GM19463 (cell line): ENCODE results near the gene THAP6.
A peak's percentile ranks its signal among the peaks of the same experiment; 100 is the strongest.
"Not testable (repeated sequence)": the region's sequence is repeated elsewhere in the genome, so short reads cannot be mapped to it uniquely, and the experiment has no call there.

ENCODE experiments used
- ATAC-seq: cut with Tn5 transposase; IDR thresholded peaks from one replicate; pipeline ENCODE4 v1.9.1; 2021; ENCODE audit warnings: mild to moderate bottlenecking, moderate library complexity; ENCODE audit not compliant: unreplicated experiment

THAP6 gene

DNA sequence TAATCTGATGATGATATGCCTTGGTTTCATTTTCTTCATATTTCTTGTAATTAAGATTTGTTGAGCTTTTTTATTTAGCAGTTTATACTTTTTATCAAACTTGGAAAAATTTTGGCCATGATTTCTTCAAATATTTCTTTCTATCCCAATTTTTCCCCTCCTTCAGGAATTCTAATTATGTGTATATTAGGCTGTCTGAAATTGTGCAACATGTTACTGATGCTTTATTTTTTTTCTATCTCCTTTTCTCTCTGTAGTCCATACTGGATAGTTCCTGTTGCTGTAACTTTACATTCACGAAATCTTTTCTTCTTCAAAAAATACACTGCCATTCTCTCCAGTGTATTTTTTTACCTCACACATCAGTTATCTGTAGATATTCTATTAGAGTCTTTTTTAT lies 10.8 kb downstream of the THAP6 start:
- no peak for ATAC-seq

DNA sequence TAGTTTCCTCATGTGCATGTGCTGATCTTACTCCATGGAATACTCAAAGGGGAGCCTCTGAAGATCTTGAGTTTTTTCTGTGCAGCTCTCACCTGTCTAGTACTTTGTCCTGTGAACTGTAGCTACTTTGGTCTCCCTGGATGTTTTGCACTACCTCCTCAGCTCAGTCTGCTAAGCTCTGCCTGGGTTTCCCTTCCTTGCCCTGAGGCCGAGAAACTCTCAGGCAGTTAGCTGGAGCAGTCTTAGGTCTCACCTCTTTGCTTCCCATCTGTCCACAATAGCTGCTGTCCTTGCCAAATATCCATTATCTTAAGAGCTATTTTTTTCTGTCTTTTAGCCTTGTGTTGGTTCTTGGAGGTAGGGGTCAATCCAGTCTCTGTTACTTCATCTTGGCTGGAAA lies 11.6 kb downstream of the THAP6 start:
- no peak for ATAC-seq

GRCh38 chr4:75527482-75527881 lies 13.2 kb downstream of the THAP6 start:
- ATAC-seq = no peak

GRCh38 chr4:75530556-75531322 lies 16.5 kb downstream of the THAP6 start:
- ATAC-seq = no peak

DNA sequence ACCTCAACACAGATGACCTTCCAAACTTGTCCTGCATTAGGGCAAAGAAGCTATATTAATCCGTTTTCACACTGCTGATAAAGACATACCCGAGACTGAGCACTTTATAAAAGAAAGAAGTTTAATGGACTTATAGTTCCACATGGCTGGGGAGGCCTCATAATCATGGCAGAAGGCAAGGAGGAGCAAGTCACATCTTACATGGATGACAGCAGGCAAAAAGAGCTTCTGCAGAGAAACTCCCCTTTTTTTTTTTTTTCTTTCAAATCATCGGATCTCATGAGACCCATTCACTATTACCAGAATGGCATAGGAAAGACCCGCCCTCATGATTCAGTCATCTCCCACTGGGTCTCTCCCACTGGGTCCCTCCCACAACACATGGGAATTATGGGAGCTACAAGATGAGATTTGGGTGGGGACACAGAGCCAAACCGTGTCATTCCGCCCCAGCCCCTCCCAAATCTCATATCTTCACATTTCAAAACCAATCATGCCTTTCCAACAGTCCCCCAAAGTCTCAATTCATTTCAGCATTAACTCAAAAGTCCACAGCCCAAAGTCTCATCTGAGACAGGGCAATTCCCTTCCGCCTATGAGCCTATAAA lies 17.4 kb downstream of the THAP6 start:
- ATAC-seq = not testable (repeated sequence)

GRCh38 chr4:75533339-75533887 lies 19.1 kb downstream of the THAP6 start:
- not testable (repeated sequence) for ATAC-seq

GRCh38 chr4:75533926-75534325 lies 19.7 kb downstream of the THAP6 start:
- ATAC-seq = not testable (repeated sequence)

GRCh38 chr4:75537308-75537707 lies 23.0 kb downstream of the THAP6 start:
- not testable (repeated sequence) for ATAC-seq

DNA sequence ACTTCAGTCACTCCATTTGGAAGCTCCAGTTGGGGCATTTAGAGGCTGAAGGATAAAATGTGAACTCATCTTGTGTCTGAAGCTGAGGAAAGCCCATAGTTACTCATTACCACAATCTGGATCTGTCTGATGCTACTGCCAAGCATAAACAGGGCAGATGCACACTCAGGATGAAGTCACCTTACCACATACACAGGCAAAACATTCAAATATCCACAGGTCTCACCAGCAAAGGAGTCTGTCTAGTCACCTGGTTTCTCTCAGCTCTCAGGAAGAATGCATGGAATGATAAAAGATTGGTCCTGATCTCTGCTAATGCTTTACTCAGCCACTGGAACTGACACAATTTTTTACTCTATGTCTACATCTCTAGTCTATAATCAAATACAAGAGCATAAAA lies 28.6 kb downstream of the THAP6 start:
- ATAC-seq = no peak

GRCh38 chr4:75544220-75544619 lies 29.9 kb downstream of the THAP6 start:
- ATAC-seq = not testable (repeated sequence)

GRCh38 chr4:75544870-75545269 lies 30.6 kb downstream of the THAP6 start:
- no peak for ATAC-seq

DNA sequence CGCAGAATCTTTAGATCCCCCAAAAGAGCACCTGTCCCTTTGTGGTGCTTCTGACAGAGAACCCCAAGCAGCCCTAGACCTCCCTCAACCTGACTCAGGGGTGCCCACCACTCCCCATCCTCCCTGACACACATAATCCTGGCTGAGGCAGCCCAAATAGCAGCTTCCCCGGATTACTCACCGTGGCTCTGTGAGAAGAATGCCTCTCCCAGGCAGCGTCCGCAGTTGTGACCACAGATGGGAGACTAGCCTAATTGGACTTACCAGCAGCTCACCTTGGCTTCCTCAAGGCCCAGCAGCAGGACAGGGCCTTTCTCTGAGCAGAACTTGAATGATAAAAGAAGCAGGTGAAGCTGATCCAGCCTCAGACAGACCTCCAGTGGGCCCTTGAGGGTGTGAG lies 31.3 kb downstream of the THAP6 start:
- ATAC-seq = no peak

- ATAC-seq = no peak
Observed at GRCh38 chr4:75547647-75548387, 33.5 kb downstream of the THAP6 start.

- ATAC-seq = no peak
Observed at GRCh38 chr4:75549019-75549418, 34.7 kb downstream of the THAP6 start.

- no peak for ATAC-seq
Observed at GRCh38 chr4:75552452-75552851, 38.2 kb downstream of the THAP6 start.

DNA sequence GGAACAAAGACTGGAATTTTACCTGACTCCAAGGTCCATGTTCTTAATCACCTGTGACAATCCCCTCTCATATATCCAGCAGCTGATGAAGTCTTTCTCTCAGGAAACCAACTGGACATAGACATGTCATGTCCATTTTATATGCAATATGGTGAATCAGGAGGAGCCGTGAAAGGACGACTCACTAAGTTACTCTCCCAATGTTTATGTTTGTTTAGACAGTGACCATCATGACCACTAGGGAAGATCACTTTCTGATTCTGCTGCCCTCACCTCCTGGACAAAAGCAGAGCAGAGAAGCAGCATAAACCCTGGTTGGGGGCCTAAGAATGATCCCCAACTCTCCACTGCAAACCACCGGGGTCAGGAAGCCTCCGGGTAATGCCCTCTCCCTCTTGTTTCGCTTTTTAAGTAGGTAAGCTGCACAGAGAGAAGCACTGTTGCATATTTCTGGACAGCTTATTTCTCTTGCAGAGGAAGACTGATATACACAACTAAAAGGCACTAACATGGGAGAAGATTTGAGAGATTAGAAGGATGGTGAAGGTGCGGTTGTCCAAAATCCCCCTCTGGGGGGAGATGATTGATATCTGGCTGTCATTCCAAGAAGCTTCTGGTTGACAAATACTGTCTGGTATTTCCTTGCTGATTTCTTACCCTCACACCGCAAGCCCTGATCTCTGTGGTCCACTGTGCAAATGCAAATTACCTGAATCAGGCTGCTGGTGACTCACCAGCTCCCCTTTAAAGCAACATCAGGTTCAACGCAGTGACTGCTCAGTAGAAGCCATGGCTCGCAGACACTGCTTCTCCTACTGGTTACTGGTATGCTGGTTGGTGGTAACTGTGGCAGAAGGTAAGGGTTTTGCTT lies 41.3 kb downstream of the THAP6 start, which contains the start of gene ODAPH:
Gene ODAPH (plus strand): TSS at position 773 of the 871 bp plus-strand sequence. CDS start 17 bp downstream, at position 790.
- peak; percentile 97 for ATAC-seq

DNA sequence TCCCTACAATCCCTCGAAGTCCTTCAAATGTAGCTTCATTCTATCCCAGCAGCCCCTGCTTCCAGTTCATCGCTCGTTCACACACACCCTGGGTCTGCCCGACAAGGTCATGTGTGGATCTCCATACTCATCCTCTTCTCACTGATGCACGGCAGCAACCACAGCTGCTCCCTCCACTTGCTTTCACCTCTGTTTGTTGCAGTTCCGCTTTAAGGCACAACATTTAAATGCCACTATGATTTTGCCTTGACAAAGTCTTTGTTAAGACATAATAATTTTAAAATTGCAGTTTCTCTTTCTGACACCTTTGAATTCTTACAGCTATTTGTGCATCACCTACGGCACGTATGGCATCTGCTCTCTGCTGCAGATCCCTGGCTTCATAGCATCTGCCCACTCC lies 43.4 kb downstream of the THAP6 start:
- ATAC-seq = no peak

GRCh38 chr4:75561789-75562188 lies 47.5 kb downstream of the THAP6 start:
- ATAC-seq = no peak

DNA sequence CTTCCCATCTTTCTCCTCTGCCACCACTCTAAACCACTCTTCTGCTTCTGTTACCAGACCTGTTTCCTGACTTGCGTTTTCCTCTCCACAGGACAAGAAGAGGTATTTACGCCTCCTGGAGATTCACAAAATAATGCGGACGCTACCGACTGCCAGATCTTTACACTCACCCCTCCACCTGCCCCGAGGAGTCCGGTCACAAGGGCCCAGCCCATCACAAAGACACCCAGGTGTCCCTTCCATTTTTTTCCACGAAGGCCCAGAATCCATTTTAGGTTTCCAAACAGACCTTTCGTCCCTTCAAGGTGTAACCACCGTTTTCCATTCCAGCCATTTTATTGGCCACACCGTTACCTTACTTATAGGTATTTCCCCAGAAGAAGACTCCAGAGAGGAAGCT lies 49.8 kb downstream of the THAP6 start:
- no peak for ATAC-seq

DNA sequence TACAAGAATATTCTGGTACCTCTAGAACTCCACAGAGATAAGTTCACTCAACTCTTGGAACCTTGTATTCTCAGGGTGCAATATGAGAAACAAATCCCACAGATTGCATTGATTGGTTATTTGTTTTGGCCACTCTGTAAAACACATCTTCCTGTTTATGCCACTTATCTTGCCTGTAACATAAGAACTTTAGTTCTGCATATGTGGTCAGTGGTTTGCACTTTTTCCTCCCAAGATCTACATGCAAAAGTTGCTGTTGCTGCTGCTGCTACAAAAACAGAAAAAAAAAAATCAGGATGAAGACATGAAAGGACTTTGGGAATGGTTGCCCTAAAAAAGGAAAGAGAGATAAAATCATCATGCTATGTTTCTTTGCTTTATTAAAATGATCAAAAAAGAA lies 51.2 kb downstream of the THAP6 start:
- no peak for ATAC-seq

DNA sequence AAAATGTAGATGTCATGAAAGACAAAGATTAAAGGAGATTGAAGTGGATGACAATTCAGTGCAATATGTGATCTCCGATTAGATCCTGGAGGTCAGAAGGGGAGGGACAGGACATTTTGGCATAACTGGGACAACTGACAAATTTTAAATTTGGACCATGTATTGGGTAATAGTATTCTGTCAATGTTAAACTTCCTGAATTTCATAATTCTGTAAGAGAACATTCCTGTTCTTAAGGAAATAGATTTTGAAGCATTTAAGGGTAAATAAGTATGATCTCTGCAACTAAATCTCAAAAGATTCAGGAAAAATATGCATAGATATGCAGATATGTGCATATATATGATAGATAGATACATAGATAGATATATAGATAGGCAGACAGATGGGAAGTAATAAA lies 52.6 kb downstream of the THAP6 start:
- ATAC-seq = no peak
